Measurements from ENCODE around the gene MYL7.
A peak's percentile ranks its signal among the peaks of the same experiment; 100 is the strongest.

The MYL7 gene

DNA sequence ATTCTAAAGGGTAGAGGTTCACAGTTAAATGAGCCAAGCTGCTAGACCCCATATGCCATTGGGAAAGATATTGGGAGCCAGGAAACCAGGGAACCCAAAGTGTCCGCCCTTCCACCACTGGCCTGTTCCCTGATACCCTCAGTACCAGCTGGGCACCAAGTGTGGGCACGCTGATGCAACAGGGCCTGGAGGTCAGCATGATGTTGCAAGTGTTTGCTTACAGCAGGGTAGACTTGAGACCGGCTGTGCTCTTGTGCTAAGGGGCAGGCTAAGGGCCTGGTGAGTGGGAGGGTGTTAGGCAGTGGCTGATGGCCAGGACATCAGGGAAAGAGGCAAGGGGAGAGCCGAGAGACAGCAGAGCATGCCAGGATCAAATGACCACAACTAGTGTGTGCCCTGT, 21.0 kb upstream of the MYL7 start:
- Mint-ChIP-seq H3K27ac (no peak overlapping the region), H3K4me1 (peaks cover 26% of the 10 kb centered on the region), H3K27me3 (ENCODE audit: low read depth, poor library complexity) (peaks cover 23% of the 10 kb centered on the region), H3K36me3 (ENCODE audit: low read depth) (peaks cover 6% of the 10 kb centered on the region), H3K9me3 (peaks cover 19% of the 10 kb centered on the region), H3K4me3 (no peak overlapping the region)
- DNase-seq: no peak
- TF ChIP-seq, protein P1, sequence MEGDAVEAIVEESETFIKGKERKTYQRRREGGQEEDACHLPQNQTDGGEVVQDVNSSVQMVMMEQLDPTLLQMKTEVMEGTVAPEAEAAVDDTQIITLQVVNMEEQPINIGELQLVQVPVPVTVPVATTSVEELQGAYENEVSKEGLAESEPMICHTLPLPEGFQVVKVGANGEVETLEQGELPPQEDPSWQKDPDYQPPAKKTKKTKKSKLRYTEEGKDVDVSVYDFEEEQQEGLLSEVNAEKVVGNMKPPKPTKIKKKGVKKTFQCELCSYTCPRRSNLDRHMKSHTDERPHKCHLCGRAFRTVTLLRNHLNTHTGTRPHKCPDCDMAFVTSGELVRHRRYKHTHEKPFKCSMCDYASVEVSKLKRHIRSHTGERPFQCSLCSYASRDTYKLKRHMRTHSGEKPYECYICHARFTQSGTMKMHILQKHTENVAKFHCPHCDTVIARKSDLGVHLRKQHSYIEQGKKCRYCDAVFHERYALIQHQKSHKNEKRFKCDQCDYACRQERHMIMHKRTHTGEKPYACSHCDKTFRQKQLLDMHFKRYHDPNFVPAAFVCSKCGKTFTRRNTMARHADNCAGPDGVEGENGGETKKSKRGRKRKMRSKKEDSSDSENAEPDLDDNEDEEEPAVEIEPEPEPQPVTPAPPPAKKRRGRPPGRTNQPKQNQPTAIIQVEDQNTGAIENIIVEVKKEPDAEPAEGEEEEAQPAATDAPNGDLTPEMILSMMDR (IDR thresholded peaks at IDR 0.05): no peak

DNA sequence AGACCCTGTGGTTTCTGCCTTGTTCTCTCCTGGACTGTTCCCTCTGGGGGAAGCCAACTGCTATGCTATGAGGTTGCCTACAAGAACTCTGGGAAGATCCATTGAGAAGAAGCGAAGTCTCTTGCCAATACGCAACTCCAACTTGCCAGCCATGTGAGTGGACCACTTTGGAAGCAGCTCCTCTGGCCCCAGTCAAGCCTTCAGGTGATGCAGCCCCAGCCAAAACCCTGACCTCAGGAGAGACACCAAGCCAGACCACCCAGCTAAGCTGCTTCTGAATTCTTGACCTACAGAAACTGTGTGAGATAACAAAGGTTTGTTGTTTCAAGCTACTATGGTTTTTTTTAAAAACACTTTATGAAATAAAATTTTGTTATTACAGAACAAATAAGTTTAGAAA, 20.2 kb upstream of the MYL7 start:
- TF ChIP-seq, protein P1 (IDR thresholded peaks at IDR 0.05): no peak
- DNase-seq: no peak
- H3K27me3 Mint-ChIP-seq (ENCODE audit: low read depth, poor library complexity): peaks cover 15% of the 10 kb centered on the region
- peaks cover 29% of the 10 kb centered on the region for H3K4me1 Mint-ChIP-seq
- H3K27ac Mint-ChIP-seq: no peak overlapping the region
- H3K9me3 Mint-ChIP-seq: peaks cover 16% of the 10 kb centered on the region
- no peak overlapping the region for H3K4me3 Mint-ChIP-seq
- H3K36me3 Mint-ChIP-seq (ENCODE audit: low read depth): peaks cover 6% of the 10 kb centered on the region

DNA sequence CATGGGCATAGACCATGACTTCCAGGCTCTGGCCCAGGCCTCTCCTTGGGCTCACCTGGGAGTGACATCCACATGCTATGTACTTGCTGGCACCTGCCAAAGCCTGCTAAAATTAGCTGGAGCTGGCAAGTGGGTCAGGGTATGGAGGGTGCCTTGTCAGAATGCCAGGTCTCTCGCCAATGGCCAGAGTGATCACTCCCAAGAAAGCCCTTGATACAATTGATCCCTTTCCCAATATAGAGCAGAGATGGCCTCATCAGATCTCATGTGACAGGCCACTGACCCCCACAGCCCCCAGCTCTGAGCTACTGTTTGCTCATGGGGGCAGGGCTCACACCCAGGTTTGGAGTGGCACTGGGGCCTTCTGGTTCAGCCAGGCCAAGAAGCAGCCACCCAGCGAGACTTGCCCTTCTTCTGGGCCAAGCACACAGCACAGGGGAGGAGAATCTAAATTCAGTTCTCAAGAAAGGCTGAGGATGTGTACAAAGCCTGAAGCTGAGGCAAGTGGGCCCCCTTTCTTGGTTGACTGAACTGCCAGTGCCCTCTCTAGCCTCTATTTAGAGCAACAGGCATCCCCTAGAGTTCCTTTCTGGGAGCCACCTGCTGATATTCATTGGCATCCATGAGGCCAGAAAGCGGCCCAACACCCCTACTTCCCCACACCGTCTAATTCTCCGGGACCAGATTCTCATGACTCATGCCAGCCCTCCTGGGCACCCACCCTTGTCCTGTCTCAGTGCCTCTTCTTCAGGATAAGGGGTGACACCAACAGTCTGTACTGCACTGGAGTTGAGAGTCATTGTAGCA, 18.9 kb upstream of the MYL7 start:
- H3K9me3 Mint-ChIP-seq: peaks cover 10% of the 10 kb centered on the region
- no peak for DNase-seq
- no peak overlapping the region for H3K4me3 Mint-ChIP-seq
- H3K36me3 Mint-ChIP-seq (ENCODE audit: low read depth): peaks cover 6% of the 10 kb centered on the region
- peaks cover 29% of the 10 kb centered on the region for H3K4me1 Mint-ChIP-seq
- no peak overlapping the region for H3K27ac Mint-ChIP-seq
- peaks cover 14% of the 10 kb centered on the region for H3K27me3 Mint-ChIP-seq (ENCODE audit: low read depth, poor library complexity)
- TF ChIP-seq, protein P1 (IDR thresholded peaks at IDR 0.05): no peak

DNA sequence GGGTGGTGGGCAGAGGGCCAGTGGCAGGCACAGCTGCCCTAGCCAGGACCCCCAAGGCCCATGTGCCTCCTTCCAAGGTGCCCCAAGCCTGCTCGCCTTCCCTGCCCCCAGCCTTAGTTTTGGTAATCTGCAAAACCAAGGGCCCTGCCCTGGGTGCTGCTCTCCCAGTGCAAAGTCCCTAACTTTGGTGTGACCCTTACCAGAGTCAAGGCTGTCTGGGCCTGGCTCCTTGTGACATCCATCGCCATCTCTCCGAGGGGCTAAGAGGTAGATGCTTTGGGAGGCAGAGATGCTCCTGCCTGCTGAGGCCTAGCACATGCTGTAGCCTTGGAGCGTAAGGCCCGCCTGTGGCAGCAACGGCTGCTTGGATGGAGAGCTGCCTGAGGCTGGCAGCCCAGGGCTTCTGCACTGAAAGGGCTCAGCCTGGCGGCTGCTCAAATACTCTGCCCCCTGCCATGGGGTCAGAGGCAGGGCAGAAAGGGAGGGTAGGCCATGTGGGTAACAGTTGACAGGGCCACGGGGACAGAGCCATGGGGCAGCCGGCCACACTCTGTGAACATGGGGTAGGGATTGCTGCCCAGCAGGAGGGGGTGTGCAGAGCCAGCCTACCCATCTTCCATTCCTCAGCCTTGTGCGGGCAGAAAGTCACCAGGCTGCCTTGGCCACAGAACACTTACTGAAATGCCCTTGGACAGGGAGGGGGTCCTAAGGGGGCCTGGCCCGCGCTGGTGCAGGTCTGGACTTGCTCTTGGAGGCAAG, 17.9 kb upstream of the MYL7 start:
- Mint-ChIP-seq H3K9me3 (peaks cover 3% of the 10 kb centered on the region), H3K27me3 (ENCODE audit: low read depth, poor library complexity) (peaks cover 12% of the 10 kb centered on the region), H3K36me3 (ENCODE audit: low read depth) (no peaks in the 10 kb centered on the region), H3K4me3 (no peak overlapping the region), H3K27ac (no peak overlapping the region), H3K4me1 (peaks cover 29% of the 10 kb centered on the region)
- no peak for DNase-seq
- TF ChIP-seq, protein P1 (IDR thresholded peaks at IDR 0.05): no peak

DNA sequence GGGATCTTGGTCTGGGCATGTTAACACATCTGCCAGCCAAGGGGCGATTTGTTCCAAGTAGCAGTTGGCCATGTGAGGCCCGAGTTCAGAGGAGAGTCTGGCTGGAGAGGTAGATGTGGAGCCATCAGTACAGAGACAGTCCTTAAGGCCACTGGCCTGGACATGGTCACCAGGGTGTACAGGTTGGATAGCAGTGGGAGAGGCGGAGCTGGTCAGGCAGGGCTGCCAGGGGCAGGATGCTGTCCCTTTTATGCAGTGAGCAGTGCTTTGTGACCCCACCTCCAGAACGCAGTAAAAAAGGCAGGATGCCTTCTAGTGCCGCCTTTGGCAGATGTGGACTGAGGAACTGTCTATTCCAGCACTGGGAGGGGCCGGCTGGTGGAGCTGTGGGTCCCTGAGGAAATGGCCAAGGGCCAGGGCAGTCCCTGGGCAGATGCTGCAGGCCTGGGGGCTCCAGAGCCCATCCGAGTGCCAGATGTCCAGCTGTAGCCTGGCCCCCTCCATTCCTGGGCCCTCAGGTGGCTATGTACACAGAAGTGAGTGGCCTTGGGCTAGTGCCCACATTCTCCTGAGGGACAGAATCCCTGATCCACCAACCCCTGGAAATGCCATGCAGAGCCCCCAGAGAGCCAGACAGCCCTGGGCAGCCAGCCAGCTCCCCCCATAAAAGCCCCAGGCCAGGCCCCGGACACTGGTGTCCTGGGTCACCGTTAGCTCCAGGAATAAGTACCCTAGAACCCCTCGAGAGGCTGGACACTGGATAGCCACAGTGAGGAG, 17.2 kb upstream of the MYL7 start:
- Mint-ChIP-seq H3K9me3 (no peaks in the 10 kb centered on the region), H3K4me1 (peaks cover 22% of the 10 kb centered on the region), H3K4me3 (no peak overlapping the region), H3K27me3 (ENCODE audit: low read depth, poor library complexity) (peaks cover 12% of the 10 kb centered on the region), H3K36me3 (ENCODE audit: low read depth) (no peaks in the 10 kb centered on the region), H3K27ac (peak overlapping the region; percentile 86)
- no peak for DNase-seq
- TF ChIP-seq, protein P1 (IDR thresholded peaks at IDR 0.05): no peak
